GM12892 (cell line): ENCODE data around the gene TAF1A.

Source experiments
- DNase-seq: peaks from one replicate; pipeline ENCODE4 v3.0.0; 2011; ENCODE audit not compliant: insufficient read length
- FAIRE-seq: peaks from 2 replicates; lab custom pipeline; 2011; peaks lifted over from hg19 to GRCh38; lab: Jason Lieb, UNC
- POLR2A ChIP-seq: IDR thresholded peaks from 2 replicates; pipeline ENCODE4 v1.6.1; 2011; ENCODE audit warnings: low read depth, low read length, control low read depth
- POLR2AphosphoS5 ChIP-seq: IDR thresholded peaks from 2 replicates; pipeline ENCODE4 v1.6.1; 2011; ENCODE audit warnings: low read depth, low read length, control low read depth
- TAF1 ChIP-seq: IDR thresholded peaks from 2 replicates; pipeline ENCODE4 v1.6.1; 2011; ENCODE audit warnings: low read depth, mild to moderate bottlenecking, control low read depth, low read length, borderline replicate concordance

The TAF1A gene

GRCh38 chr1:222523852-222524251 lies 65.9 kb downstream of the TAF1A start:
- DNase-seq, result no peak
- no peak for FAIRE-seq
- no peak for TF ChIP-seq POLR2A
- TF ChIP-seq POLR2AphosphoS5, result no peak
- TF ChIP-seq TAF1, result no peak

- FAIRE-seq (no peak), DNase-seq (no peak)
- TF ChIP-seq POLR2AphosphoS5 (no peak), POLR2A (no peak), TAF1 (no peak)
Measured at GRCh38 chr1:222522105-222522915, 67.4 kb downstream of the TAF1A start.

GRCh38 chr1:222521299-222522104 lies 68.2 kb downstream of the TAF1A start:
- no peak for TF ChIP-seq POLR2AphosphoS5
- no peak for TF ChIP-seq TAF1
- no peak for TF ChIP-seq POLR2A
- no peak for DNase-seq
- FAIRE-seq, result no peak
